Cortex of kidney (tissue), 1 donor: Measurements from ENCODE around the gene CEP68.
"Not testable (repeated sequence)": the region's sequence is repeated elsewhere in the genome, so short reads cannot be mapped to it uniquely, and the experiment has no call there.

Experiments
- DNase-seq: peaks from one replicate; lab custom pipeline; 2025; lab: John Stamatoyannopoulos, UW

The CEP68 gene

DNA sequence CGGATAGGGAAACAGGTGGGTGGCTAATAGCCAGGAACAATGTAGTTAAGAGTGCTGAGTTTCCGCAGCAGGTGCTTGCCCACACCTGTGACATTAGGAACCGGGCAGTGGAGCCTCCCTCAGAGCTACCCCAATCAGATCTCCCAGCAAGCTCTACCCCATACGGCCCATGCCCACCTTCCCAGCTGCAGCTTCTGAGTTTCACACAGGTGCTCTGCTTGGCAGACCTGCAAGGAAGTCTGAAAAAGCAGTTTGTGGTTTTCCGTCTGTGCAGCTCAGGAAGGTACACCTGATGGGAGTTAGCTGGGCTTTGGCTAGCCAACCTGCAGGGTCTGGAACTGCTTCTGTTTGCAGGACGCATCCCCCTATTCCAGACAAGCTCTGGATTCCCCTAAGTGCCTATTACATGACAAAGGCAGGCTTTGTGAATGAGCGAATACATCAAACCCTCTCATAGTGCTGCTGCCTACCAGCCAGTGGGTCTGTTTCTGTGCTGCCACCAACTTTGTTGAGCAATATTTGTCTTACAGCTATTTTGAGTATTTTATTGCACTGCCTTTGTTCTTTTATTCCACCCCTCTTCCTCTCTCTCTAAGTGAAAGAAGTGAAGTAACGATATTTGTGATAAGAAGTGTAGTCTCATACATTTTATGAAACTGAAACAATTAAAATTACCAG, 24.7 kb upstream of the CEP68 start:
- DNase-seq: no peak

DNA sequence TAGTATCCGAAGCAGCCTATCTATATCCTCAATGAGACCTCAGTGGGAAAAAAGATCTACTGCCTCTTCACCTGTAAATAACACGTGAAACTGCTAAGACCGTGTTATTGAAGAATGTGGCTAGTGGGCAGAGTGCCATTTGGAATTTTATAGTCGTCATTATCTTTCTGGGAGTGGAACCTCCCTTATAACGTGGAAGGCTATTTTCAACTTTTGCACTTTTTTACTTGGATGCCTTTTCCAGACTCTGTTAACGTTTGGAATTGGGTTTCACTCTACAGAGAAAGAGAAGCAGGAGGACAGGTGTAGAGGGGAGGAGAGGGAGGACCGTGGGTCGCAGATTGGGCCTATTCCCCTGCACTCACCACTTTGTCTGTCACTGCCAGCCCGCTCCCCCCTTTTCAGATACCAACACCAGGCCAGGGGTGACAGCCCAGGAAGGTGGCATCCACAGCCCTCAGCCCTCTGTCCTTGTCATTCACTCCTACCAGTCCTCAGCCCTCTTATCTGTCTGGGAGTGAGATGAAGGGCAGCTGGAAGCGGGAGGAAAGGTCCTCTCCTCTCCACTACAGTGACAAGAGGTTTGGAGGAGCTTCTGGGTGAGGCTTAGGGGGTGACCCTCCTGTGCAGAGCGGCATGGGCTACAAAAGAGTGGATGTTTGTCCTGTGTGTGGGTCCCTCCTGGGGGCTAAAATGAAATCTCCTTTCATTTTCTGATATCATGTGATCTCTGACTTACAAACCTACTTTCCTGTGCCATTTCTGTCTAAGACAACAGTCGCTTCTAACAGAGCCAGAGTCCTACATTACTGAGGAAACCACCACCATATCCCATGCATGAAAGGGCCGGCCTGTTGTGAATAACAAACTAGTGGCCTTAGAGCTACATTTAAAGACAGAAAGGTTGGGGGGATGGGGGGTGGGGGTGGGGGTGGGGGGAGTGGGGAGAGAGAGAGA, 23.9 kb upstream of the CEP68 start:
- DNase-seq: no peak

DNA sequence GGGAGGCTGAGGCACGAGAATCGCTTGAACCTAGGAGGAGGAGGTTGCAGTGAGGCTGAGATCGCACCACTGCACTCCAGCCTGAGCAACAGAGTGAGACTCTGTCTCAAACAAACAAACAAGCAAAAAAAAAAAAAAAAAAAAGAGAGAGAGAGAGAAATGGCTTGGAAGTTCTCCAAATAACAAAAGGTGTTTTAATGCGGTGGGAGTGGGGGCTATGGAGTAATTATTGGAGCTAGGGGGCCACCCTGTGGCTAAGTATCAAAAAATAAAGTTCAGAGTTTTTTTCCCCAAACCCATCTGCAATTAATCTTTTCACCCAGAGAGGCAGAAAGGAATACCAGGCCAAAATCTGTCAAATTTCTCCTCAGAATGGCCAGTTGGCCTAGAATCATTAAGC, 23.0 kb upstream of the CEP68 start:
- DNase-seq: no peak

DNA sequence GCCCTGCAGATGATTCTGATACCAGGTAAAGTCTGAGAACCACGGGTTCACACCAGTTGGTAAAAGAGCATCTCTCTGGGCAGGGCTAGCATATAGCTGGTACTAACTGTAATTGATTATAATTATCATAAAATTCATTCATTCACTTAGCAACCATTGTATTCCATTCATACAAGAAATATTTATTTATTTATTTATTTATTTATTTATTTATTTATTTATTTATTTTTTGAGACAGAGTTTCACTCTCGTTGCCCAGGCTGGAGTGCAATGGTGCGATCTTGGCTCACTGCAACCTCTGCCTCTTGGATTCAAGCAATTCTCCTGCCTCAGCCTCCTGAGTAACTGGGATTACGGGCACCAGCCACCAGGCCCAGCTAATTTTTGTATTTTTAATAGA, 22.5 kb upstream of the CEP68 start:
- DNase-seq: not testable (repeated sequence)

DNA sequence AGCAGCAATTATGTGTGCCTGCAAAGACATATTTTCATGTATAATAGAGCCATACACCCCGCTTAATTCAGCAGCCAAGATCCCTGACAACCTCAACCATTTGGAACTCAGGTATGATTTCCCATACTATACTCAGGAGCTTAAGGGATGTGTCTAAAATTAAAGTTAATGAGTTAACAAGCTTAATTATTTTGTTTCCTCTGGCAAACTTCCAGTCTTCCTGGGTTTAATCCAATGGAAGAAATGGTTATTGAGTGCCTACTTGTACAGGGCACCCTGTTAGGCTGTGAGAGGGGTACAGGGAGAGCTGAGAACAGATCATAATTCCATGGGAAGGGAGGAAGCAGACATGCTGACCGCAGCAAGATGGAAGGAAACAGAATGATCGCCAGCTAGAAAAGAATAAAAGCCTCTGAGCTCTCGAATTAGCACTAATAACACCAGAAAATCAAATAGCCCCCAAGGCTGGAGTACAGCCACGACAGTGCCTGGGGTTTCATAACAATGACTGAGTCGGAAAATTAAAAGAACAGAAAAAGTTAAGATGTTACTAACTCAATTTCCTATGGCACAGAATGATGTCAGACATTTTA, 20.8 kb upstream of the CEP68 start:
- no peak for DNase-seq

DNA sequence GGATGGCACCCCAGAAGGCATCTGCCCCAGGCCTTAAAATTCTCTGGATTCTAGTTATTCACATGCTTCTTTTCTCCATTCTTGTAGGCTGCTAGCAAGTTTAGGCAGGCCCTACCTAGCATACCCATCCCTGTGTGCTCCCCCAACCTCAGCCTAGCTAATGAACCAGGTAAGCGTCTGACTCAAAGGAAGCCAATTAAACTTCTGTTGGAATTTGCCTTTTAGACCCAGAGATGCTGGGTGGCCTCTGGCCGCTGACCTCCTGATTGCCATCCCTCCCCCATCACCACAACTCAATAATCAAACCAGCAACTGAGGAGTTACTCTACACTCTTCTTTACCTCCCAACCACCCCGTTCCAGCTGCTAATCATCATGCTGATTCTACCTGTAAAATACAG, 19.0 kb upstream of the CEP68 start:
- no peak for DNase-seq

DNA sequence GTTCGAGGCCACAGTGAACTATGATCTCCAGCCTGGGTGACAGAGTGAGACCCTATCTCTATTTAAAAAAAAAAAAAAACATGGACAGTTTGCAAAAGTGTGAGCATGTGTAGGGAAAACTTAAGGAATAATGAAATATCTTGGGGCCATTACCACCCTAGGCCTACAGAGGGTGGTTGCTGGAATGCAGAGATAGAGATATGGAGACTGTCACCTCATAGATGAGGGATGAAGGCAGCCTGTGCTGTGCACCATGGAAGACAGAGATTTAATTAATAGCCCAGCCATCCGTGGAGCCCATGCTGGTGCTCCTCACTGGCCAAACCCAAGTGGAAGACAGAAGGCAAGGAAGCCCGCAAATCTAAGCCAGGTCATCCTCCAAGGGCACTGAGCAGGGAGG, 16.6 kb upstream of the CEP68 start:
- no peak for DNase-seq

DNA sequence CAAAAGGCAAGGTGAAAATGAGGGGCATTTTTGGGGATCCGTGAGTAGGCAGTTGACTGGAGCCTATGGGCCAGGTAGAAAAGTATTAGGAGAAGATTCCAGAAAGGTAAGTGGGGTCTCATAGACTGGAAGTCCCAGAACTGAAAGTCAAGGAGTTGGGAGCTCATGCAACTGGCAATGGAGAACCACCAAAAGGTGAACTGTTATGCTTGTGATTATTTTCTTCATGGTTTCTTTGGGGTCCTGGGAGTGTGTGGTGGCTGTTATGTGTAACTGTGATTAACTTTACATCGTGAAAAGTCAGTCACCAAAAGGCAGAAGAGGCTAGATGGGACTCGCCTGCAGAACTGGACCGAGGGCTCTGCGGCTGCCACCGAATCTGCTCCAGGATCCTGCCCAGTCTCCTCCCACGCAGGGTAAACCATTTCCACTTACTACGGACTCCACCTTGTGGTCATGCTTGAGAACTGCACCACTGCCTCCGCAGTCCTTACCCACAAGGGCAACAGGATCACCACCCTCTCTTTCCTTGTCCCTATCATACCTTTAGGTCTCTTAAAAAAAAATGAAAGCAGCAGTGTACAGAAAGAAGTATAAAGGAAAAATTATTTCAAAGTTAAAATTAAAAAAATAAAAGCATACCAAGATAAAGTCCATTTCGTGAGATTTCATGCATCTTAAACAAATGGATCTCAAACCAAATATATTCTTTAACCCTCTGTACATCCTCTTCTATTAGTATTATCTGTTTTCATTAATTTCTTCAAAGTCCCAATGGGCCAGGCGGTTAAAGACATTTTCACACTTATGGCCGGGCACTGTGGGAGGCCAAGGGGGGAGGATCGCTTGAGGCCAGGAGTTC, 15.6 kb upstream of the CEP68 start:
- DNase-seq: no peak

DNA sequence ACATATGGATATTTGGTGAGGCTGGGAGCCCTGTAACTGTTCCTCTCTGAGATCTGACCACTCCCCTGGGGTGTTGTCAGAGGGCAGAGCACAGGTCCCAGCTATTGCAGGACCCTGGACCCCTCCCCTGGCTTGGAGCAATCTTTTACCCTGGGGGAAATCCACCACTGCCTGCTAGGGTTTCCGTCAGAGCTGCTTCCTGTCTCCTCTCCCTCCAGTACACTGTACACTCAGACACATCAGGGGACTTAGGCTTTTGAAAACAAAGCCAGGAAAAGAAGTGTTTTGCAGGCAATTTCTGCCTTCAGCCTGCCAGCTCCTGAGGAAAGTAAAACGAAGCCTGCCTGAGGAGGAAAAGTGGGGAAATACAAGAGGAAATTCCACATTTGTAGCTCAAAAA, 13.2 kb upstream of the CEP68 start:
- no peak for DNase-seq

DNA sequence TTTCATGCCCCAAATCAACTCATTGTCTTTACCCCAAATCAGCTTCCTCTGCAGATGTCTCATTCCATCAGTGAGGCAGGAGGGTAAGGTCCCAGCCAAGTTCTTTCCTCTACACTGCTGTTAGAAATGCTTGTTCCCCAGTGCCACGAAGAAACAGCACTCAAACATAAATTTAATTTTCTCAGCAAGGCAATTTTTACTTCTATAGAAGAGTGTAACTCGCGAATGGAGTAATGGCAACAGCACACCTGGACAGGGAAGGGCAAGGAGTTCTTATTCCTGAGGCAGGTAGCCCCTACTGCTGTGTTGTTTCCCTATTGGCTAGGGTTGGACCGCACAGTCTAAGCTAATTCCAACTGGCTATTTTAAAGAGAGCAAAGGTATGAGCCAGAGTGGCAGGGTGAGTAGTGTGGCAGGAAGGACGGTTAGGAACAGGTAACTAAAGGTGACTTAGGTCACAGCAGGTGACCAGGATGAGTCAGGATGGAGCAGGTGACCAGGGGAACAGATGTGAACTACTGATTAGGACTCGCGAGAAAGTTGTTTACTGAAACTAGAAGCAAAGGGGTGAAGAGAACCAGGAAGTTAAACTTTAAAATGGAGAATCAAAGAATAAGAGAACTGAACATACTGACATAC, 12.0 kb upstream of the CEP68 start:
- DNase-seq: no peak

DNA sequence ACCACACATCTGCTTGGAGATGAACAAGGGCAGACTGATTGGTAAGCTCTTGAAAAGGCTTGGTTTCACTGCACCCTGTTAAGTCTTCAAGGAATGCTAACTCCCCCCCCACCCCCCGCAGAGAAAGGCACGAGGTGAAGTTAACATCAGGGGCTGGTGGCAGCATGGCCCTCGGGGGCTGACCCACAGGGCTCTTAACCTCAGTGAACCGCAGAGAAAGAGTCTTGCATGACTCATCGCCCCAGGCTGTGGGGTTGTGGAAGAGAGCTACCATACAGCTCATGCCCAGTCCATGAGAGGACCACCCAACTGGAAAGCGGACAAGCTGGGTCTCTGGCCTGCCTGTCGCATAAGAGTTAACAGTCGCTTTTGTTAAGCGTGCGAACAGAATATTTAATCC, 10.6 kb upstream of the CEP68 start:
- no peak for DNase-seq

DNA sequence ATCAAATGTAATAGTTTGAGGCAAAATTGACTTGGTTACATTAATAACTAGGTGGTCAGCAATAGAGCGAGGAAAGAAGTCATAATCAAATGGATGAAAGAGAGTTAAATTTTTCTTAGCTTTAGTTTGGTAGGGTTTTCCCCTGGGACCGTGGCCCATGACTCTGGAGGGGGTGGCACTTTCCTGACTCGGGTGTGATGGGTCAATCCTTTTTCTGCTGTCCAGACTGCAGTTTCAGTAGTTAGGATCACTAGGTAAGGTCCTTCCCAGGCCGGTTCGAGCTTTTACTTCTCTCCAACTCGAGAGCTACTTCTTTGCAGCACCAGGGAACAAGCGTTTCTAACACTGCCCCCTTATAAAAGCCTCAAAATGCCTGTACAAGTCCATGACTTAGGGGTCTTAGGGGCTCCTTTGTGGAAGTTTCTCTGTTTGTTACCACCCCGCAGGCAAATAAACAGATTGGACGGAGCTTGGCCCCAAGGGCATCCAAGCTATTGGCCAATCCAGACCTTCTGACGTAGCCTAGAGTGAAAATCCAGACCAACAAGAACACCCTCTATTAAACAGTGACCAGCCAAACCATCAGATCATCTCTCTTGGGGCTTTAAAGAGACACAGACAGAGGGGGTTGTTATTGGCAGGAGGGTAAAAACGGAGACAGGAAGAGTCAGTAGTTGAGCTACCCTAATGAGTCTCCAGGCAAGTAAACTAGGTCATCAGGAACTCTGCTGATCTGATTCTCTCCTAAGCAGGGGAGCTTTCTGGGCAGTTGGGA, 9.4 kb upstream of the CEP68 start:
- no peak for DNase-seq

DNA sequence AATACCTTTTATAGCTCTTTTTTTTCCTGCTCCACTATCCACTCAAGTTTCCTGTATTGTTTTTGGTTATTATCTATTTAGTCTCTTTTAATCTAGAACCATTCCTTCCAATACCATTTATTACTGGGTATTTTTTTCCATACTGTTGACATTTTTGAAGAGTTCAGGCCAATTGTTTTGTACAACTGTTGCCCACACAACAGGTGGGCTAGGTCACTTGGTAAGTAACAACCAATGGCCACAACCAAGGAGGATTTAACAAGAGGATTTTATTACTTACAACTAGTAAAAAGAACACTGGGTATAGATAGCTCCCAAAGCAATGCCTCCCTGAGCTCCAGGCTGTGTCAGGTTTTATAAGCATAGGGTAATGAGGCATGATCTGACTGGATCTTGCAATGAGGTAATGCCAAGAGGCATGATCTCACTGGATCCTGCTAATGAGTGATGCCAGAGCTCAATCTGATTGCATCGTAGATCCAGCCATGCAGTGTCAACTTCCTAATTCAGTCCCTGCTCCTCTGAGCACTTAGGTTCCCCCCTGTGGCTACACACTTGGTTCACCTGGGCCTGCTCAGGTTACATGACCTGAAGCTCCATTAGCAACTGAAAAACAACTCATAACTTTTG, 7.1 kb upstream of the CEP68 start:
- no peak for DNase-seq

DNA sequence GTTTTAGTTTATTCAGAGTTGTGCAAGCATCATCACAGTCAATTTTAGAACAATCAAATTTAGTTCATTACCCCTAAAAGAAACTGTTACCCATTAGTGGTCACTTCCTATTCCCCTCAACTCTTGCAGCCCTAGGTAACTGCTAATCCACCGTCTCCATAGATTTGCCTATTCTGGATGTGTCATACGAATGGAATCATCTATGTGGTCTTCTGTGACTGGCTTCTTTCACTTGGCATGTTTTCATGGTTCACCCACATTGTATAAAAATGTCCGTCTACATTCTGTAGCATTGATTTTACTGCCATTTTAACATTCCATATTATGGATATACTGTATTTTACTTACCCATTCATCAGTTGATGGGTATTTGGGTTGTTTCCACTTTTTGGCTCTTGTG, 5.3 kb upstream of the CEP68 start:
- DNase-seq: no peak

DNA sequence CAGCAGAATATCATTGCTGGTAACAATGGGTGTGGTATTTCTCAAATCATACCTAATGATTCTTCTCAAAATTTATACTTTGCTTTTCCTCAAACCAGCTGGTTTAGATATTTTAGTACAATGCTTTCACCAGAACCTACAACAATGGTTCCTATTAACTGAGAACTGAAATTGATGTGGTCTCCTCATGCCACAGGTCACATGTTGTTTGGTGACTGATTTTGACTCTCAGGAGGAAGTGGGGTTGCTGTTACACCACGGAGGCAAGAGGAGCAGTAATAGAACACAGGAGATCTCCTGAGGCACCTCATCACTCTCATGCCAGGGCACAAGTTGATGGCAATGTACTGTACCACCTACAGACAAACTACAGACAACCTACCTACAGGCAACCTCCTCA, 3.0 kb upstream of the CEP68 start:
- DNase-seq: no peak

DNA sequence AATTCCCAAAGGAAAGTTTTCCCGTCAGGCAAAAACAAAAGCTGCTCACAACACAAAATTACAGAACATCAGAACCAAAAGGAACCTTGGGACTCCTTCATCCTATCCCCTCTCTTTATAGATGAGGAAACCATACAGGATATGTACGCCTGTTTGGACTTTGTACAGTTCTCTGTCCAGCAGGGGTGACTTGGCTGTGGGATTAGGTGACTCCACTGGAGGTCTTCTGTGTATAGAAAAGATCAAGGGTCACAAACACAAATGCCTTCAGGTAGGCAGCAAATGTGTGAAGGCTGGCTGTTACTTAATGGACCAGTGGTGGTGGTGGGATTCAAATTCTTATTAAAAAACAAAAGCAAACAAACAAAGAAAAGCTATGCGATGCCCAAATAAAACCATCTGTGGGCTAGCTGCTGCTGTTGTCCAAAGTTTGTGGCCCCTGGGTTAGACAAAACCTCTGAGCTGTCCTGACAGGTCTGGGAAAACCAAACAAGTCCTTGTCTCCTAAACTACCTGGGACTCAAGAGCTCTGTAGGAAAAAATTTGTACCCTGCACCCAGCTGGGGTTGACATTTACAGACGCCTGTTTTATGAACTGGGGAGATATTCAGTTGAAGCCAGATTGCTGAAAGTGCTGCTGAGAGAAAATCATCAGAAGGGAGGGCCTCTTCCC, 1.3 kb upstream of the CEP68 start:
- DNase-seq: no peak

DNA sequence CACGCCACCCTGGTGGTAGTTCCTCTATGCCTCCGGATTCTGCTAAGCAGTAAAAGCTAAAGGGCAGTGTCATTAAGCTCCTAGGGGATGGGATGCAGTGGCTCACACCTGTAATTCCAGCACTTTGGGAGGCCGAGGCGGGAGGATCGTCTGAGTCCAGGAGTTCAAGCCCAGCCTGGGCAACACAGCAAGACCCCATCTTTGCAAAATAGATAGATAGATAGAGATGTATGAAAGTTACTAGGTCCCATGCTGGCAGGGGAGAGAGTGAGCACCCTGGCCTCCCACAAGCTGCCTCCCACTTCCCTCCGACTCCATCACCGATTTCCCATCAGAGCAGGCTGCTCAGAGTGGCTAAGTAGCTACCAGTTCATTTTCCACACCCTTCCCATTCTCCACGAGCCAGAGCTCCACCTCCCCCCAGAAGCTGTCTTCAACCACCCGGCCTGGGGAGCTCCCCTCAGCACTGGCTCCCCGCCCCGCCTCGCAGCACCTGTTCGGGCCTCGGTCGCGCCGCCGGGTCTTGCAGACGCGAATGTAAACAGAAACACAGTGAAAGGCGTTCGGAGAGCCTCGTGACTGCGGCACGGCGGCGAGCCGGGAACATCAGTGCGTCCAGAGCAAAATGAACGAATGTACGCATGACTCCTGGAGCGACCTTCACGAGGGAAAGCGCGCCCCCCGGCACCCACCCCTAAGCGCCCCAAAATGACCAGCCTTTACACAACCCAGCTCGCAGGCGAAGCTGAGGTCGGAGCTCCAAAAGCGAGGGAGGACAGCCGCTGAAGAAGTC, 598 bp upstream of the CEP68 start:
- DNase-seq: no peak

DNA sequence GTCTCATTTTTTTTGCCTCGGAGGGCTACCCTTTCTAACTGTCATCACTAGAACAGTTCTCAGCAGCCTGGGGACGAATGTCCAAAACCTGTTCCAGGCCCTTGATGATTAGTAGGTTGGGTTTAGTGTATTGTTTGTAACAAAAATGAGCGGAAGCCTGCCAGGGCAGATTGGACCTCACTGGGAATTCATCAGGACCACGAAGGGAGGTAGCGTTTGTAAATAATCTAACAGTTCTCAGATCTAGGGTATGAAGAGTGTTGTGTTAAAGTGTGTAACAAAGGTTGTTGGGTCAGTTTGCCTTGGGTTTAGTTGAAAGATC, 799 bp downstream of the CEP68 start:
- DNase-seq: no peak

DNA sequence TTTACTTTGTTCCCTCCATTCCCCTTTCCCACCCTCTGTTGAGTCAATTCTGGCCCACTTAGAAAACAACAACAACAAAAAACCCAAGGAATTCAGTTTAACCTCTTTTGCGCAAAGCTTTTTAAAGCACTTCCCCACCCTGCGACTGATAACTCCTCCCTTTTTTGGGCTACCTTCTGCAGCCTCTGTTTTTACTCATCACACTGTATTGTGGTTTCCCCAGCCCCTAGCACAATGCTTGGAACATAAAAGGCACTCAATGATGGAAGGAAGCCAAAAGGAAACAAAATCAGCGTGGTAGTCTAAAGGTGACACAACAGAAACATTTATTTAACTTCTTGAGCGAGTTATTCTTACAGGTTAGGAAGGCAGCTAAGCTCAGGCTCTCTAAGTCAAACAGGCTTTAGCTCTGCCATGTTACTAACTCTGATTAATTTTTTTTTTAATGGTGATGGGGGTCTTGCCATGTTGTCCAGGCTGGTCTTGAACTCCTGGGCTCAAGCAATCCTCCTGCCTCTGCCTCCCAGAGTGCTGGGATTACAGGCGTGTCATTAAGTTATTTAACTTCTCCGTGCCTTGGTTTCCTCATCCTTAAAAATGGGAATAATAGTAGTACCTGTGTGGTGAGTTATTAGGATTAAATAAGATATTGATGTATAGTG, 1.3 kb downstream of the CEP68 start:
- DNase-seq: no peak
